ENCODE measurements around the gene CCDC92B.
"Not testable (repeated sequence)": the region's sequence is repeated elsewhere in the genome, so short reads cannot be mapped to it uniquely, and the experiment has no call there.

Gene CCDC92B

DNA sequence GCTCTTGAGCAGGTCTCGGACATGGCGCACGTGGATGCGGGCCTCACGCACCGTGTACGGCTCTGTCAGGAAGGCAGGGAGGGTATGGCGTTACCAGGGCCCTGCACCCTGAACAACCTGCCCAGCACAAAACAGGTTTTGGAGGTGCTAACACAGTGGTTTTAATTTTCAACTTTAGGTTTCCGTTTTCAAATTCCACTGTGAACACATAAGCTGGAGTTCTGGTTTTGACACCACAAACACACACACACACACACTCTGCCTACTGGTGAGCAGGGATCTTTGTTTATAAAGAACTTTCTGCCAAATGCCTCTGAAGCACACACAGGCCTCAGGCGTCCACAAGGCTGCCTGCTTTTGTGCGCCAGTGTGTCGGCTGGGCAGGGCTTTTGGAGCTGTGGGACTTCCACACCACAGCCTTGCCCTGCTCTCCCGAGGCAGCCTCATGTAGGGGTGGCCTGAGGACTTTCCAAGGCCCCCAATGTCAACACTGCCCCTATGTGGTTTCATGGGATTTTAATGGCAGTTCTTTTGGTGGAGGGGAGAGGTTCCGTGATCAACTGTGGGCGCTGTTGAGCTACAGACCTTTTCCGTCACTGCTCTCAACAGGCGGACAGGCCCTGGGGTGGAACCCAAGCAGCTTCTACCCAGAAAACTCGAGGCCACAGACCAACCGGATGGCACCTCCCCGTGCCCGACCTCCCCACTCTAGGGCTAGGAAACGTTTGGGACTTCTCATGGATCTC, 47.3 kb downstream of the CCDC92B start:
- no peak for DNase-seq

DNA sequence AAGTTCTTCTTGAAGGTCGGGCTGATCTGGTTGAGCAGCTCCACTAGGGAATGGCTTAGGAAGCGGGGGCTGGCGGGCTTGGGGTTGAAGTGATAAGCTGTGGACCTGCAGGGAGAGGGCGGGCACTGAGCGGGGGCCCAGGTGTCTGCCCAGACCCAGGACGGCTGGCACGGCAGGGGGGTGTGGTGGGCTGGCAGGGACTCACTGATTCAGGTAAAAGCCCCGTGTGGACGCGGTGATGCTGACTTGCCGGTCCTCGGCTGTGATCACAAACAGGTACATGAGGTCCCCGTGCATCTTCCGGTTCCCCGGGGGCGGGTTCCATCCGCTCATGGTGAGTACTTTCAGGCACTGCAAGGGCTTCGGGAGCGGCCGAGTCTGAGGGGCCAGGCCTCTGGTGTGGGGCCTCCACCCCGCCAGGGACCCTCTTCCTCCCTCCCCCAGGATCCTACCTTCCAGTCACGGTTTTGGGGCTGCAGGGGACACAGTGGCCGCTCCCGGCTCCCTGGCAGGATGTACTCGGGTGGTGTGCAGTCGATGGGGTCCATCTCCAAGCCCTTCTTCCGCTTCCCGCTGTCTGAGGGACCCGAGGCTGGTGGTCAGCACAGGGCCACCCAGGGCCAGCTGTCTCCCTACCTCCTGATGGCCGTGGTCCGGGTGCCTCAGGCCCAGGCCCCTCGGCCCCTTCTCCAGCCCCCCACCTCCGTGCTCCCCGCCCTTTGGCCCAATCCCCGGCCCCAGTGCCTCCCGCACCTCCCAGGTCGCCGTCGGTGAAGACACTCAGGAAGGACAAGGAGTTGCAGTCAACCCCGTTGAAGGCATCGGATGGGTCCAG, 48.1 kb downstream of the CCDC92B start:
- no peak for DNase-seq

- no peak for DNase-seq
Observed at GRCh38 chr17:2700491-2701141, 48.8 kb downstream of the CCDC92B start.

GRCh38 chr17:2700030-2700490, 49.4 kb downstream of the CCDC92B start:
- DNase-seq: no peak

DNA sequence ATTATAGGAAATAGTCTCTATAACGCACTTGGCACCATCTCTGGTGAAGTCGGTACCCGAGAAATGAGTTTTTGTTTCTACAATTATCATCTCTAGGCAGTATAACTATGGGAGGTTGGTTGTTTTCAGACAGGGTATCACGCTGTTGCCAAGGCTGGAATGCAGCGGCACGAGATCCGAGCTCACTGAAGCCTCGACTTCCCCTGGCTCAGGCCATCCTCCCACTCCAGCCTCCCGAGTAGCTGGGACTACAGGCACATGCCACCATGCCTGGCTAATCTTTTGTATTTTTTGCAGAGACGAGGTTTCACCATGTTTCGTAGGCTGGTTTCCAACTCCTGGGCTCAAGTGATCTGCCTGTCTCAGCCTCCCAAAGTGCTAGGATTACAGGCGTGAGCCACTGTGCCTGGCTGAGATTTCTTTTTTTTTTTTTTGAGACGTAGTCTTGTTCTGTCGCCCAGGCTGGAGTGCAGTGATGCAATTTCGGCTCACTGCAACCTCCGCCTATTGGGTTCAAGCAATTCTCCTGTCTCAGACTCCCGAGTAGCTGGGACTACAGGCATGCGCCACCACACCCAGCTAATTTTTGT, 50.1 kb downstream of the CCDC92B start:
- DNase-seq: not testable (repeated sequence)

DNA sequence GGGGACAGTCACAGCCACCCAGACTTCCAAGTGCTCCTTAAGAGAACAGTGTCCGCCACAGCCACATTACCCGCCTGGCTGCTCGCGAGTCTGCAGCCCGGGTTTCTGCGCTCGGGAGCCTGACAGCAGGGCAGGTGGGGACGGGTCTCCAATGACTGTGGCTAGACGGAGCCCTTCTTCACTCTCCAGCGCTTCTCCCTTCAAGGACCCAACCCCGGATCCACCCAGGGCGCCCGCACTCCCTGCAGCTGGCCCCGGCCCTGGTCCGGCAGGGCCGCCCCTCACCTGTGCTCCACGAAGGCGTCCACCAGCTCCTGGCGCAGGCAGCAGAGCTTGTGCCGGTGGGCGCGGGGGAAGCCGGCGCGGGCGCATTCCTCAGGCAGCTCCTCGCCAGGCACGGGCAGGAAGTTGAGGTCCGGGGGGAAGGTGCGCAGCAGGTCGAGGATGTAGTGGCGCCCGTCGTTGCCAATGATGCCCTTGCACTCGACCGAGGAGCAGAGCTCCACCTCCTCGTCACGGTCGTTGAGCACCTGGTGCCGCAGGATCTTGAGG, 51.8 kb downstream of the CCDC92B start:
- DNase-seq: no peak

- no peak for DNase-seq
Observed at GRCh38 chr17:2695961-2696760, 53.3 kb downstream of the CCDC92B start.

GRCh38 chr17:2695243-2695960, 54.0 kb downstream of the CCDC92B start:
- no peak for DNase-seq

DNA sequence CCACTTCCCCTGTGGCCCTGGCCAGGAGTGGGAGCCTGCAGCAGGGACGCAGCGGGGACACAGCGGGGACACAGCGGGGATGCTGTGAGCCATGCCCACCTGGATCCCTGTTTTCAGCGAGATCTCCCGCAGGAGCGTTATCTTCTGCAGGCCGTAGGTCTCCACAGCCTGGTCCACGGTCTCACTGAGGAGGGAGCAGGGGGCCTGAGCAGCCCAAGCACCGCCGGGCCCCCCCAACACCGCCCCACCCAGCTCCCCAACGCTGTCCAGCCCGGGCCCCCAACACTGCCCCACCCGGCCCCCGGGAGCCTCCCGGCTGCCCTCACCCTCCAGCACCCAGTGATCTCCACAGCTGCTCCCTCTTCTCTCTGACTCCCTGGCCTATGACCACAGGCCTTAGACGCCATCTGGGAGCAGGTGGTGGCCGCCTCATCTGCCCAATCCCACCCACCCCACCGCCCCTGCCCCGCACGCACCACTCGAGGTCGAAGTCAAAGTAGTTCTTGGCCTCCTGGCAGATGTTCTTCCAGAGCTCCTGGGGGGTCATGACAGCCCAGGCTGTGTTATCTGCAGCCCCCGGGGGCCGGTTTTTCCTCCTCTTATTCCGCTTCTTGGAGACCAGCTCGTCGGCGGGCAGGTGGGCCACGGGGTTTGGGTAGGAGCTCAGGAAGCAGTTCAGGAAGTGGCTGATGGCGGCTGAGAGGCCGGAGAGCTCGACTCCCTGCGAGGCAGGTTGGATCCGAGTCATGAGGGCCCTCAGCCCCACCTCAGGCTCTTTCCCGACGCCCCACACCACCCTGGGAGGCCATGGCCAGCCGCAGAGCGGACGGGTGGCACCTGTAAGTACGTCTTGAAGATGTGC, 54.8 kb downstream of the CCDC92B start:
- DNase-seq: no peak

DNA sequence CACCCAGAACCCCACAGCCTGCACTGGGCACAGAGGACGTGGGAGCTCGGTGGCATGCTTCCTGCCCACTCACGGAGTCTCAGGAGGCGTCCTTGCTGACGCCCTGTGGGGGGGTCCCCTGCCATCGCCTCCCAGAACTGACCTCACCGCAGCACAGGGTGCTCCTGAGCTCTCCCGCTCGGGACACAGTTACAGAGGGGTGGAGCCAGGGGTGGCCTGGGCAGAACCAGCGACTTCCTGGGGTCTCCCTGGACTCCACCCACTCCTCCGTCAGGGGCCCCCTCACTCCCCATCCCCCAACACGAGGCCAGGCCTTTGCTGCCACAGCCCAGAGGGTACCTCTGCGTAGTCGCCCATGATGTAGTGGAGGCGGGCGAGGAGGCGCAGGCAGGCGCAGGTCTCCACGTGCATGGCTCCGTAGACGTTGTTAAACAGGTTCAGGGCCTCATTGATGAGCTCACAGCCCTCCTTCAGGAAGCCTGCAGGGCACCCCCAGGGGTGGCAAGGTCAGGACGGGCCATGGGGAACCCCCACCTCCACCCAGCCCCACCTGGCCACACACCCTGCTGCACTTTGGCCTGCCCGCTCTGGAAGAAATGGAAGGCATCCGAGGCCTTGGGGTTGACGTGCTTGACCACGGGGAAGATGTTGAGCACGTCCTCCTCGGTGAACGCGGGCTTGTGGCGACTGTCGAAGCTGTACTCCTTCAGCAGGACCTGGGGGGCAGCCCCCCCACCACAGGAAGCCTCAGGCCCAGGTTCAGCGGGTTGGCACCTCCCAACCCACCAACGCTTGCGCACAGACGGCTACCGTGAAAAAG, 55.7 kb downstream of the CCDC92B start:
- no peak for DNase-seq

- DNase-seq: no peak
Observed at GRCh38 chr17:2692781-2693135, 56.7 kb downstream of the CCDC92B start.

- DNase-seq: no peak
Observed at GRCh38 chr17:2691965-2692780, 57.3 kb downstream of the CCDC92B start.

GRCh38 chr17:2691069-2691871, 58.2 kb downstream of the CCDC92B start:
- DNase-seq: no peak

- DNase-seq: no peak
Observed at GRCh38 chr17:2690165-2691068, 59.0 kb downstream of the CCDC92B start.

DNA sequence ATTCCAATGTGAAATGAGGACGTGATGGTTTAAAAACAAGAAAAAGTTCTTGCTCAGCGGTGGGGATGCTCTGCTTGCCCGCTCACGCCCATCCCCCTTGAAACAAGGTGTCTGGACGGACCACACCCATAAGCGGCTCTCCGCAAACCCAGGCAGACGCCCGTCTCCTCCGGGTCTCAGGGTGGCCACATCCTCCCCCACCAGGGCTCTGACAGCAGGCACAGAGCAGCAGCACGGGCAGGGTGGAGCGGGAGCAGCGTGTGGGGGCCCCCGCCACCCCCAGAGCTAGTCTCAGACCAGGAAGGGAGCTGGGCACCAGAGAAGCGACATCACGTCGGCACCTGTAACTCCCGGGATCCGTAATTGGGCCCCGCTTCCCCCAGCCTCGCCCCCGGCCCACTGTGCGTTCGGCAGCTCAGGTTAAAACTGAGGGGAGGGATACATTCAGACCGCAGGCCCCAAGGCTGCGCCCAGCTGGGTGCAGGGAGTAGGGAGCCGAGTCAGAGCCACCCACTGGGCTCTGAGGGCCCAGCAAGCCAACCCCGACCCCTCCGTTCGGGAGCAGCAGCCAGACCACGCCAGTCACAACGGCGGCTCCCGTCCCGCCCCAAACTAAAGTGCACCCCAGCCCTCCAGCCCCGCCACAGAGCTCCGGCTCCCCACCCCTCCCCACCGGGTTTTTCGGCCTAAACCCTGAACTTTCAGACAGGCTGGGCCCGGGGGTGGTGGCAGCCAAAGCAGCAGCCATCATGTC, 59.9 kb downstream of the CCDC92B start:
- no peak for DNase-seq
